GM19467 (cell line): ENCODE results near the gene LAMA5.

Experiments
- ATAC-seq: cut with Tn5 transposase; IDR thresholded peaks from one replicate; pipeline ENCODE4 v1.9.1; 2021; ENCODE audit warnings: mild to moderate bottlenecking, moderate library complexity; ENCODE audit not compliant: unreplicated experiment

Gene LAMA5

DNA sequence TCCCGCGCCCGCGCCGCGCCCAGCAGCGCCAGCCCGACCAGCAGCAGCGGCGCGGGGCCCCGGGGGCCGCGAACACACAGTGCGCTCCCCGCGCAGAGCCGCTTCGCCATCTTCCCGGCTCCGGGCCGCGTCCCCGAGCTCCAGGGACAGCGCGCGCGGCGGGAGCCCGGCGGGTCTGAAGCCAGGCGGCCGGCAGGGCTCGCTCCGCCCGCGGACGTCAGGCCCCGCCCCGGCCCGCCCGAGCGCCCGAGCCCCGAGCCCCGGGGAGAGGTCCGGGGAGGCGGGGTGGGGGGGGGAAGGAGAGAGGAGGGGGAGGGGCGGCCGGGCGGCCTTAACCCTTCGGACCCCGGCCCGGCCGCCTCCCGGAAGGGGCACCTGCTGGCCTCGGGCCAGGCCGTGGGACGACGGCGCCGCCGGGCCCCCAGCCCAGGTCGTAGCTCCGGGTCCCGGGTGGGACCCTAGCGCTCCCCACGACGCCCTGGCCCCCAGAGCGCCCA lies at the start of gene LAMA5:
LAMA5 (minus strand) TSS at position 177 of the 497 bp plus-strand sequence; CDS start at position 110, 67 bp downstream.
- no peak for ATAC-seq

GRCh38 chr20:62415354-62416111 lies 48.4 kb upstream of the LAMA5 start:
- ATAC-seq = no peak

DNA sequence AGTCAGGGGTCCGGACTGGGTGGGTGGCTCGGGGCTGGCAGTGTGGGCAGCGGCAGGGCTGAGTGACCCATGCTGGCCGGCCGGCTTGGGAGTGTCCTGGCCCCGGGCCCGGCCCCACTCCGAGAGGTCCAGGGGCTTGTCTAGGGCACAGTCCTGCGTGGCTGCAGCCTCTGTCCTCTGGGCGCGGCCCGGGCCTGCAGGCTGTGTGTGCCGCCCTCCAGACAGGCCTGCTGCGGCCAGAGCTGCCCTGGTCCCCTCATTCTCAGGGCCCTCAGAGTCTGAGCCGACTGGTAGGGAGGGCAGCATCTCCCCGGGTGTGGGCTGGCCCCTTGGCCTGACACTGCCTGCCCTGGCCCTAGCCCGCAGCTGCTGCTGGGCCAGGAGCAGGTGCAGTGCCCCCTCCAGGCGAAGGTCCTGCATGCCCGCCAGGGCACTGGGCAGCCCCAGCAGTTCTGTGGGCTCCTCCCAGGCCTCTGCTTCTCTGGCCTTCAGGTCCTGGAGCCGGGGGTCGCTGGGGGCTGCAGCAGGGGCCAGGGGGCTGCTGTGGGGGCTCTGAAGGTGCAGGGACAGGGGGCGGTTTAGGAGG lies 46.9 kb upstream of the LAMA5 start:
- ATAC-seq = no peak

DNA sequence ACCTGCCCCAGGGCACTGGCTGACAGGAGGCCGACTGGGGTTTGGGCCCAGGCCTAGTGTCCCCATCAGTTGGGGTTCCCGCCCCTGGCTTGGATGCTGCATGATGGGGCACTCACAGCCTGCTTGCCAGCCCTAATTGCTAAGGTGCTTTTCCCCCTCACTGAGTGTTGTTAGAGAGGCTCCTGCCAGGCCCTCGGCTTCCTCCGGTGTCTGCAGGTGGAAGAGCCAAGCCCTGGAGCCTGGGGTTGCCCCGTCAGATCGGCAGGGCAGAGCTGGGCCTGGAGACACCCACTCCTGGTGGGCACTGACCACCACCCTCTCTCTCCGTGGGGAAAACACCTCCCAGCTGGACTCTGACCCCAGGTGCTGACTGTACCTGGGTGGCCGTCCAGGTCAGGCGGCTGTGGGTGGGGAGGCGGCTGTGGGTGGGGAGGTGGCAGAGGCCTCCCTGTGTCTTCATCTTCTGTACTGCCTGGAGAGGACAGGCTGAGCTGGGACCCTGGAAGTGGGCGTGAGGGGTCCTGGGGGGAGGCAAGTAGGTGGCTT lies 46.0 kb upstream of the LAMA5 start:
- ATAC-seq = no peak

- ATAC-seq = no peak
Measured at GRCh38 chr20:62412194-62413024, 45.3 kb upstream of the LAMA5 start.

- no peak for ATAC-seq
Measured at GRCh38 chr20:62411479-62412193, 44.5 kb upstream of the LAMA5 start.

DNA sequence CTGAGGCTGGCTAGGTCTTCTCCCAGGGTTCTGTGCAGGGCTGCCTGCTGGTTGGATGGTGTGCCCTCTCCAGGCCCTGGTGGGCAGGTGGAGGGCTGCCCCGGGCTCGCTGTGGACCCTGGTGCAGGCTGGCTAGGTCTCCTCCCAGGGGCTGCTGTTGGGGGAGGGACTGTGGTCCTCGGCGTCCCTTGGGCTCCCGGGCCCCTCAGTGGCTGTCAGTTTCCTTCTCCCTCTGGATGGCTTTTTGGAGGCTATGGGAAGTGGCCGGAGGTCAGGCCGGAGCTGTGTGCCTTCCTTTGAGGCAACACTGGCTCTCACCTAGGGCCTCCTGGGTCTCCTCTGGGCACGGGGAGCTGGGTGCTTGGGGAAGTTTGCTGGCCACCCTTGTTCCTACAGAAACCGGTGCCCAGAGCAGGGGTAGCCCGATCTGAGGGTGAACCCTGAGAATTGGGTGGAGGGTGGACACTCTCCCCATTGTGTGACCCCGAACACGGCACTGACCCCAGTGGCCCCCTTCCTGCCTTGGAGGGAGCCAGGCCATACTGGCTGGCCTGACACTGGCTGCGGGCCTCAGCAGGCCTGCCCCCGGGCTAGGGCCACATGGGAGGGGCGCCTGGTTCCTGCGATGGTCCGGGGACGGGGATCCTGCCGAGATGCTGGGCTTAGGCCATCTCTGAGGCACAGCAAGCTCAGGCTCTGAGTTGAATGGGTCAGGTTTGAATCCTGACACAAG lies 43.8 kb upstream of the LAMA5 start:
- ATAC-seq = no peak

GRCh38 chr20:62409931-62410745 lies 43.0 kb upstream of the LAMA5 start:
- ATAC-seq = no peak

GRCh38 chr20:62409086-62409853 lies 42.2 kb upstream of the LAMA5 start:
- no peak for ATAC-seq

DNA sequence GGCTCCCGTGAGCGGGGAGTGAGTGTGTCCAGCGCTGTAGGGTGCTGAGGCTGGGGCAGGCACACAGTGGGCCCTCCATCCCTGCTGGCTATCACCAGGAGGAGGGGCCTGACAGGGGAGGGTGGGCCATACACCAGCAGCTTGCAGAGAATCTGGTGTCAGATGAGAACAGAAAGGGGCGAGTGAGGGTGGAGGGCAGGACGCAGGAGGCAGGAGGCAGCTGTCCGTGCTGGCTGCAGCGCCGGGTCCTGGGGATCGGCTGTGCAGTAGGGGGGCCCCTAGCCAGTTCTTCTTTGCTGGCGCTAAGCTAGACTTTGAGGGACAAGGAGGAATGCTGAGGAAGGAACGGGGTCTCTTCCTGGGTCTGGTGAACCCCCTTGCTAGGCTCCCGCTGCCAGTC lies 41.5 kb upstream of the LAMA5 start:
- ATAC-seq = no peak

DNA sequence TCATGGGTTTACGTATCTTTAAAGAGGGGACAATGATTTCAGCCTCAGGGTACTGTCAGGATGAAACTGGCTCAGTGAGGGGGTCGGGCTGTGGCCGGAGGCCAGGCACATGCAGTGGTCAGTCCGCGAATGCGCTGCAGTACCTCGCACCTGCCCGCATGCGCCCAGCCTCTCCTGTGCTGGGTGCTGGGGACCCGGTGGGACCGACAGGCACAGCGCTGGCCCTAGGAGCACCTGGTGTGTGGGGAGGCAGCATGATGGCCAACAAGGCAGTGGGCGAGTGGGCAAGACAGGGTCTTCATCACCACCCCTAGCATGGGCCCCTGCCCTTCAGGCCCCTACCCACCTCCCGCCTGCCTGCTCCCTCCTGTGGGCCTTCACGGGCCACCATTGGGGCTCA lies 40.9 kb upstream of the LAMA5 start:
- no peak for ATAC-seq

DNA sequence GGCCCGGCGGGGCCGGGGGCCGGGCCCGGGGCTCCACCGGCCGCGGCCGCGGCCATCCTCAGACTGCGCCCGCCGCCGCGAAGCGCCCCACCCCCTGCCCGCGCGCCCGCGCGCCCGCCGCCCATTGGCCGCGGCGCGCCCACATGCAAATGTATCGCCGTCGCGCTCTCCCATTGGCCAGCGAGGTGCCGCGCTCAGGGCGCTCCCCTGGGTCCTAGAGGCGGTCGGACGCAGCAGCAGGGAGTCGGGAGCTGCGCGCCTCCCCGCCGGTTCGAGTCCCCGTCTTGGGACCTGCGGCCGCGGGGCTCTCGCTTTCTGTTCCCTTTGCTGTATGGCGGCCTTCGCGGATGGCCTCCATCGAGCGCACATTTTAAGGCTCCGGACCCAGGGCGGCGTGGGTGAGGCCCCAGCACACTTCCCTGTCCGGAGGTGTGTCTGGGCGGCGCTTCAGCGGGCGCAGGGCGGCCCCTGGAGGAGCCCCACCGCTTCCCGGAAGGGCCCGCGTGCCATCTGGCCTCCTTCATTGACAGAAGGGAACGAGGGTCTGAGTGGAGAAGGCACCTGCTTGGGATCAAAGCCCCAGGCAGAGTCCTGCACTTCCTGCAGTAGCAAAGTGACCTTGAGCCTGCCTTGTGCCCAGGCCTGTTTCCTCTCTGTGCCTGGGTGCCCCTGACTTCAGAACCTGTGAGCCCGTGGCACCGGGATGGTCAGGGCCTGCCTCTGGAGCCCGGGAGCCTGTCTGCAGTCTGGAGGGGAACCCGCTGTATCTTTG lies 40.3 kb upstream of the LAMA5 start, which contains the start of gene CABLES2:
CABLES2 (minus strand) TSS at position 65 of the 772 bp plus-strand sequence; CDS start at position 56, 9 bp downstream.
- peak; percentile 59 for ATAC-seq

DNA sequence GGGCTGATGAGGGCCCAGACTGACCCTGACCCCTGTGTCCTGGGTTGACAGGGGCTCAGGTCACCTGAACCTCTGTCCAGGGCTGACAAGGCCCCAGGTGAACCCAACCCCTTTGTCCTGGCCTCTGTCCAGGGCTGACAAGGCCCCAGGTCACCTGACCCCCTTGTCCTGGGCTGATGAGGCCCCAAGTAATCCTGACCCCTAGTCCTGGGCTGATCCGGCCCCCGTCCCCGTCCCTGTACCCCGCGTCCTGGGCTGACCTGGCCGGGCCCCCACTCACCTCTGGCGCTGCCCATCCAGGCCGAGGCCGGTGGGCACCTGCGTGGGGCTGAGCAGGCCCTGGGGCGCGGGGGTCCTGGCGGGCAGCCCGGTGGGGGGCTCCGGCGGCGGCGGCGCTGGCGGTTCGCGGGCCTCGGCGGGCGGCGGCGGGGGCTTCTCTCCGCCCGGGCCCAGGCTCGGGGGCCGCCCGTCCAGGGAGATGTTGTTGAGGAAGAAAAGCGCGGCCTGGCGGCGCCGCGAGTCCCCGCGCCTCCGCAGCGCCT lies 39.6 kb upstream of the LAMA5 start:
- no peak for ATAC-seq

GRCh38 chr20:62405981-62406513 lies 38.9 kb upstream of the LAMA5 start:
- ATAC-seq = no peak

- no peak for ATAC-seq
Measured at GRCh38 chr20:62405108-62405980, 38.2 kb upstream of the LAMA5 start.

DNA sequence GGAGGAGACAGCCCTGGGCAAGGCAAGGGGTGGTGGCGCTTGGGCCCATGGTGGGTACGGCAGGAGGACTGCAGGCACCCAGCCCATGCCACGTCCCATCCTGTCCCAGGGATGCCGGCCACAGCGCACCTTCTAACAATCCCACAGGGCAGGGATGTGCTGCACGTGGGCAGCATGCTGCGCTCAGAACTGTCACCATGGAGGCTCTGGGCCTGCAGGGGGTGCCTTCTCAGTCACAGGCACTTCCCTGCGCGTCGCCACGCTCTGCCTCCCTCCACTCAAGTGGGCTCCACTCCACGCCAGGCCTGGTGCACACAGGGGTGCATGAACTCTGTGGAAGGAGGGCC lies 37.6 kb upstream of the LAMA5 start:
- ATAC-seq = no peak
